GM18861 (cell line): ENCODE data around the gene FMNL2.

Experiments used
- ATAC-seq: cut with Tn5 transposase; IDR thresholded peaks from one replicate; pipeline ENCODE4 v1.9.1; 2021; ENCODE audit not compliant: unreplicated experiment

FMNL2 gene

GRCh38 chr2:152402780-152403759 lies 68.1 kb downstream of the FMNL2 start:
- no peak for ATAC-seq

- no peak for ATAC-seq
Measured at GRCh38 chr2:152405206-152406118, 70.5 kb downstream of the FMNL2 start.

GRCh38 chr2:152406119-152406835 lies 71.3 kb downstream of the FMNL2 start:
- ATAC-seq, result peak; percentile 50

- ATAC-seq, result no peak
Measured at GRCh38 chr2:152406836-152407161, 71.8 kb downstream of the FMNL2 start.

GRCh38 chr2:152407204-152407721 lies 72.3 kb downstream of the FMNL2 start:
- ATAC-seq, result peak; percentile 76

- ATAC-seq, result no peak
Measured at GRCh38 chr2:152407806-152408205, 72.8 kb downstream of the FMNL2 start.

- no peak for ATAC-seq
Measured at GRCh38 chr2:152408254-152408653, 73.3 kb downstream of the FMNL2 start.

GRCh38 chr2:152409386-152410164 lies 74.6 kb downstream of the FMNL2 start:
- ATAC-seq, result no peak

- no peak for ATAC-seq
Measured at GRCh38 chr2:152410165-152410597, 75.2 kb downstream of the FMNL2 start.

- no peak for ATAC-seq
Measured at GRCh38 chr2:152411154-152411553, 76.2 kb downstream of the FMNL2 start.

GRCh38 chr2:152413228-152414030 lies 78.5 kb downstream of the FMNL2 start:
- ATAC-seq, result no peak

- ATAC-seq, result no peak
Measured at GRCh38 chr2:152415231-152415642, 80.3 kb downstream of the FMNL2 start.

- ATAC-seq, result no peak
Measured at GRCh38 chr2:152415796-152416195, 80.8 kb downstream of the FMNL2 start.

GRCh38 chr2:152418688-152419087 lies 83.7 kb downstream of the FMNL2 start:
- no peak for ATAC-seq

- no peak for ATAC-seq
Measured at GRCh38 chr2:152419944-152420343, 85.0 kb downstream of the FMNL2 start.

- ATAC-seq, result no peak
Measured at GRCh38 chr2:152420363-152420762, 85.4 kb downstream of the FMNL2 start.

- no peak for ATAC-seq
Measured at GRCh38 chr2:152420936-152421335, 86.0 kb downstream of the FMNL2 start.

- peak; percentile 91 for ATAC-seq
Measured at GRCh38 chr2:152421521-152422370, 86.8 kb downstream of the FMNL2 start.
